ENCODE data around the gene RETN.

The RETN gene

DNA sequence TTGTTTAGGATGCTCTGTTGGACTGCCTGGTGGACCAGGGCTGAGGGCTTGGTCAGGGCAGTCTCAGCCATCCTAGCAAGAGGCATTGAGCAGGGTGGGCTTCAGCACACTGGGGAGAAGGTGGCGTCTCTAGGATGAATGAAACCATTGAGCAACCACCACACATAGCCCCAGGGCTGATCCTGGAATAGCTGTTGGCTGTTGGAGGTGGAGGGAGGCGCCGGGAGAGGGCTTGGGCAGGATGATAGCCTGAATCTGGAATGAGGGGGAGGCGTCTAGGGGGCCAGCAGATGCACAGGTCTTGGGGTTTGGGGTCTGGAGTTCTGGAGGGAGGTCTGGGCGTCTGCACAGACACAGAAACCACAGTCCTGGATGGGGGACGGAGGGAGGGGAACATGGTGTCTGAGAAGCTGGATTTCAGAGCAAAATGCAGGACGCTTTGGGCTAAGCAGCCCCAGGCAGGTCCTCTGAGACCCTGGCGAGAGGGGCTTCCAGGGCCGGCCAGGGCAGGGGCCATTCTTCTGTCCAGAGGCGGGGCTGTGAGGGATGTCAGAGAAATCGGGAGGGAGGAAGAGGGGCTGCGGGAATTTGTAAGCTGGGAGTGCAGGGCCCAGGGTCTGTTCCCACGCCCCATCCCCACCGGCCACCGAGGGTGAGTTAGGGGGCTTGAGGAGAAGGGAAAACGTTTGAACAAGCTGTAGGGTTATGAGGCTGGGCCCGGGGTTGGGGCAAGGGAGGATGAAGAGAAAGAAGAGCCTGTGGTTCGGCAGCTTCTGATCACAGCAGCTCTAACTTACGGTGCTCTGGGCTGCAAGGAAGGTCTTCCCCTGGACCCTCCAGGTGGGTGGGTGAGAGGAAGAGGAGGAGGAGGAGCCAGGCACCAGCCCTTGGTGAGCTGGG, 16.9 kb downstream of the RETN start:
- ATAC-seq, result no peak

DNA sequence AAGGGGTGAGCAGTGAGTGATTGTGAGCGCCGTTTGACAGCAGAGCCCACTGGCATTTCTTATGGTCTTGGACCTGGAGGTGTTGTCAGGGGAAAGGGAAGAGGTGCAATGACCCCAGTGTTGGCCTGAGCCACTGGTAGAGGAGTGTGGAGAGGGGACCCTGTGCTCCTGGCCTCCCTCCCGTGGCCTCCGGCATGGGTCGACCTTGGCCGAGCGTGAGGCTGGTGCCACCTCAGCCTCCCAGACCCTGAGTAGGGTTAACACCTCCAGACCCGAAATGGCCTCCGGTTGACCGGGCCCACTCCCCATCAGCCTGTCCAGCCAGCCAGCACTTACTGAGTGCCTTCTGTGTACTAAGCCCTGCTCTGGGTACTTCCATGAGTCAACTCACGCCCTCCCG, 18.3 kb downstream of the RETN start:
- no peak for ATAC-seq

GRCh38 chr19:7689165-7689564, 20.3 kb downstream of the RETN start:
- no peak for ATAC-seq

- peak in 1 of 2 donors; percentile 24 for ATAC-seq
Observed at GRCh38 chr19:7690779-7691258, 22.0 kb downstream of the RETN start.

DNA sequence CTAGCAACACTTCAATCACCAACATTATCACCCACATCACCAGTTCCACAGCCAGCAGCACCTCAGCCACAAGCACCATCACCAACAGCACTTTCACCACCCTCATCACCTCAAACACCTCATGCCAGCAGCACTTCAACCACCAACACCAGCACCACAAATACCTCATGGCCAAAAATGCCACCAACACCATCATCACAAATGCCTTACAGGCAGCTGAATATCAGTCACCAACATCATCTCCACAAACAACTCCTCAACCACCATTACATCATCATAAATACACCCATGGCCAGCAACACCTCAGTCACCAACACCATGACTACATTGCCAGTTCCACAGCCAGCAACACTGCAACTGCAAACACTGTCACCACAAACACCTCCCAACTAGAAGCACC, 22.6 kb downstream of the RETN start:
- ATAC-seq, result peak; percentile 27 to 50

DNA sequence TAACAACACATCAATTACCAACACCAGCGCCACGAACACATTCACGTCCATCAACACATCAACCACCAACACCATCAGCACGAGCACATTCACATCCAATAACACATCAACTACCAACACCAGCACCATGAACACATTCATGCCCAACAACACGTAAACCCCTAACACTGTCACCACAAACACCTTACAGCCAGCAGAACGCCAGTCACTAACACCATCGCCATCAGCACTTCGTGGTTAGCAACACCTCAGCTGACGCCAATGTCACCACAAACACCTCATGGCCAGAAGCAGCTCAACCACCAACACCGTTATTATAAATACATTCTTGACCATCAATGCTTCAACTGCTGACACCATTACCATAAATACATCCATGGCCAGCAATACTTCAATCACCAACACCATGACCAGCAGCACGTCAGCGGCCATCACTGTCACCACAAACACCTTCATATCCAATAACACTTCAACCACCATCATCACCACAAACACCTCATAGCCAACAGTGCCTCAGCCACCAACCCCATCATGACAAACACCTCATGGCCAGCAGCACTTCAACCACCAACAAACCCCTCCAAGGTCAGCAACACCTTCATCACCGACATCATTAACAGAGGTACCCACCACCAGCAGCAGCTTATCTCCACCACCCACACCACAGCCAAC, 23.7 kb downstream of the RETN start:
- peak; percentile 38 to 52 for ATAC-seq

- ATAC-seq, result no peak
Observed at GRCh38 chr19:7694499-7694898, 25.6 kb downstream of the RETN start.

- ATAC-seq, result no peak
Observed at GRCh38 chr19:7697721-7698287, 29.0 kb downstream of the RETN start.

DNA sequence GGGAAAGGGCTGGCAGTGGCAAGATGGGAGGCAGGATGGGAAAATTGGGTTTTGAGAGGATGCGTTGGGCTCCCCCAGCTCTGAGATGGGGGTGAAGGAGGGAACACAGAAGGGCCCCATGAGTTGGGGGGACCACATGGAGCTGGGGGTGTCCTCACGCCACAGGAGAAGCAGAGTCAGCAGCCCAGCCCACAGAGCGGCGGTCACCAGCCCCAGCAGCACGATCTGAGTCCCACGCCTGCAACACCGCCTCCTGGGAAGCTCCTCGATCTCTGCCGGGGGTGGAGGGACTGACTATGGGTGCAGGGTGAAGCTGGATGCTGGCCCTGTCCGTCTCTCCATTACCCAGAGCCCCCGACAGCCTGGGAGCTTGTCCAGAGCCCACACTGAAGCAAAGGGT, 29.7 kb downstream of the RETN start:
- ATAC-seq, result no peak

GRCh38 chr19:7699003-7699402, 30.2 kb downstream of the RETN start:
- no peak for ATAC-seq

- ATAC-seq, result peak; percentile 67 to 76
Observed at GRCh38 chr19:7699417-7700401, 30.9 kb downstream of the RETN start.

DNA sequence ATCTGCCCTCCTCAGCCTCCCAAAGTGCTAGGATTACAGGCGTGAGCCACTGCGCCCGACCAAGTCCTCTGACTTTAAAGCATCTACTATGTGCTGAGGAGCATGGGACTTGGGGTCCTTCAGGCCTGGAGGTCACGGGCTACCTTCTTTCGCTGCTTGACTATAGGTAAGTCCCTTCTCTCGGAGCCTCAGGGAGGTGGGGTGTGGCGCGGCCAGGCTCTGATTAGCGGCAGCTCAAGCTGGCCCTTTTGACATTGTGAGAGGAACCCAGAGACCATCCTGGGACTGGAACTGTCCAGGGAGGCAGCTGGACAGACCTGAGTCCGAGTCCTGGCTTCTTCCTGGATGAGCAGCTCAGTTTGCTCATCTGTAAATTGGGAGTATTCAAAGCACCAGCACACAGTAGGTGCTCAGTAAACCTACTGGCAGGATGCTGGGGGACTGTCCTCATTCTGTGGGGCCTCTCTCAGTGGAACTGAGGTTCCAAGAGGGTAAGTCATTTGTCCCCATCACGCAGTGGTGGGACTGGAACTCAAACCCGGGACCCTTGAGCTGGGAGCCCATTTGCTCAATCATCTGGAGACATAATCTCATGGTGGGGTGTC, 32.3 kb downstream of the RETN start:
- no peak for ATAC-seq

- ATAC-seq, result no peak
Observed at GRCh38 chr19:7701654-7702457, 33.0 kb downstream of the RETN start, which contains the start of gene FCER2. Gene FCER2, minus strand, starts transcription at chr19:7702131. Its CDS starts 2,371 bp downstream, at chr19:7699760.

GRCh38 chr19:7703332-7703731, 34.5 kb downstream of the RETN start:
- no peak for ATAC-seq

- no peak for ATAC-seq
Observed at GRCh38 chr19:7704280-7705060, 35.6 kb downstream of the RETN start.

DNA sequence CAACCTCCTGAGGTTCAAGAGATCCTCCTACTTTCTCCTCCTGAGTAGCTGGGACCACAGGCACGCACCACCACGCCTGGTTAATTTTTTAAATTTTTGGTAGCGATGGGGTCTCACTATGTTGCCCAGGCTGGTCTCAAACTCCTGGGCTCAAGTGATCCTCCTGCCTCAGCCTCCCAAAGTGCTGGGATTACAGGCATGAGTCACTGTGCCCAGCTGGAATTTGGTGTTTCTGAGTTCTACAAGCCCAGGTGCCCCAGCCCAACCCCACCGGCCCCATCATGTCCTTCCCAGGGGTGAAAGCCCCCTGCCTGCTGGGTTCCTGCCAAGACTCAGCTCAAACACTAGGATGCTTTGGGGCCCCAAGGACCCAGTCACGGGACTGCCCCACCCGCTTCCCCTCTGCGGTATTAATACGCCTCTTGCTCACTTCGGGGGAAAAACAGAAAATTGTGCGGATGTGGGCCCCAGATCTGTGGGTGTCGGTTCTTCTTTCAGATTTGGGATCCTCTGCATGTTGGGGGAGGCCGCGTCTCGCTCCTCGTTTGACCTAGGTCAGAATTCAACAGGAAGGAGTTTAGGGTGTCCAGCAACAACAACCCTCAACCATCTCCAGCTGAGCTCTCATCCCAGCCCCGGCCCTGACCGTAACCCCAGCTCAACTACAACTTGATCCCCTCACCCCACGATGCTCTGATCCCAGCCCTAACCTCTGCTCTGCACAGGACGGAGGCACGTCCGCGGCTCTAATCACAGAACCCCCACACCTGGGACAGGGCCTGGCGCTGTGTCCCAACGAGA, 36.7 kb downstream of the RETN start:
- peak; percentile 95 to 96 for ATAC-seq

- no peak for ATAC-seq
Observed at GRCh38 chr19:7706188-7706954, 37.5 kb downstream of the RETN start.

DNA sequence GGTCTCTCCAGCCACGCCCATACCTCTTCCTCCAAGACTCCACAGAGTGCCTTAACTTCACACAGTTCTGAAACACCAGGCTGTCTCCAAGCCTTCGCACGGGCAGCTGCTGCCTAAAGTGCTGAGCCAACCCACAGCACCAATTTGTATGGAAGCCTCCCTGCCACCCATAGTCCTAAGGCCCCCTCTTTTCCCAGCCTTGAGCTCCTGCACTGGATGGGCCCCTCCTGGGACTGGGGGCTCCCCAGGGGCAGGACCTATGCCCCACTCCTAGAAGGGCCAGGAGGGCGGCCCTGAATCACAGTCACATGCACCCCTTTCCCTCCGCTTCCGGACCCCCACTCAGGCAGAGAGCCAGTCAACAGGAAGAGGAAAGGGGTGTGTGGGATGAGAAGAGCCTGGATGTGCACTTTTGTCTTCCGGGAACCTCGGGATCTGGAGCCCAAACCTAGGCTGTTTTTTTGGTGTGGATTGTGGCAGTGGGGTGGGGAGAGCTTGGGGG, 38.2 kb downstream of the RETN start:
- no peak for ATAC-seq

Data from activated CD4-positive, CD25-positive, alpha-beta regulatory T cell treated with anti-CD3 and anti-CD28 coated beads, Interleukin-2, amount 50 U/mL, for 24 hours (primary cell).